ENCODE measurements around the gene FOXN4.

FOXN4 gene

GRCh38 chr12:109305547-109305946, 3.5 kb downstream of the FOXN4 start:
- no peak for DNase-seq (ENCODE audit: low spot score)

- no peak for DNase-seq (ENCODE audit: low spot score)
Observed at GRCh38 chr12:109304485-109304884, 4.6 kb downstream of the FOXN4 start.

GRCh38 chr12:109302770-109303169, 6.3 kb downstream of the FOXN4 start:
- DNase-seq (ENCODE audit: low spot score): no peak

- no peak for DNase-seq (ENCODE audit: low spot score)
Observed at GRCh38 chr12:109302358-109302757, 6.7 kb downstream of the FOXN4 start.

GRCh38 chr12:109301643-109302168, 7.4 kb downstream of the FOXN4 start:
- DNase-seq (ENCODE audit: low spot score): no peak

GRCh38 chr12:109299849-109300248, 9.2 kb downstream of the FOXN4 start:
- no peak for DNase-seq (ENCODE audit: low spot score)

GRCh38 chr12:109296431-109296830, 12.7 kb downstream of the FOXN4 start:
- DNase-seq (ENCODE audit: low spot score): no peak

- no peak for DNase-seq (ENCODE audit: low spot score)
Observed at GRCh38 chr12:109295764-109296425, 13.2 kb downstream of the FOXN4 start.

- DNase-seq (ENCODE audit: low spot score): no peak
Observed at GRCh38 chr12:109294286-109294796, 14.7 kb downstream of the FOXN4 start.

- no peak for DNase-seq (ENCODE audit: low spot score)
Observed at GRCh38 chr12:109293106-109293505, 16.0 kb downstream of the FOXN4 start.

- DNase-seq (ENCODE audit: low spot score): no peak
Observed at GRCh38 chr12:109292342-109292711, 16.8 kb downstream of the FOXN4 start.

GRCh38 chr12:109291521-109292341, 17.4 kb downstream of the FOXN4 start:
- DNase-seq (ENCODE audit: low spot score): no peak

GRCh38 chr12:109291117-109291516, 18.0 kb downstream of the FOXN4 start:
- DNase-seq (ENCODE audit: low spot score): no peak

- no peak for DNase-seq (ENCODE audit: low spot score)
Observed at GRCh38 chr12:109290061-109290460, 19.0 kb downstream of the FOXN4 start.

- DNase-seq (ENCODE audit: low spot score): no peak
Observed at GRCh38 chr12:109289551-109289950, 19.5 kb downstream of the FOXN4 start.

- no peak for DNase-seq (ENCODE audit: low spot score)
Observed at GRCh38 chr12:109289004-109289403, 20.1 kb downstream of the FOXN4 start.

- no peak for DNase-seq (ENCODE audit: low spot score)
Observed at GRCh38 chr12:109288571-109288970, 20.5 kb downstream of the FOXN4 start.

GRCh38 chr12:109287811-109288469, 21.1 kb downstream of the FOXN4 start:
- DNase-seq (ENCODE audit: low spot score): no peak

- no peak for DNase-seq (ENCODE audit: low spot score)
Observed at GRCh38 chr12:109287181-109287580, 21.9 kb downstream of the FOXN4 start.

- no peak for DNase-seq (ENCODE audit: low spot score)
Observed at GRCh38 chr12:109286652-109287051, 22.4 kb downstream of the FOXN4 start.

GRCh38 chr12:109286252-109286651, 22.8 kb downstream of the FOXN4 start:
- DNase-seq (ENCODE audit: low spot score): no peak

GRCh38 chr12:109284392-109284791, 24.7 kb downstream of the FOXN4 start:
- DNase-seq (ENCODE audit: low spot score): no peak

- no peak for DNase-seq (ENCODE audit: low spot score)
Observed at GRCh38 chr12:109281452-109281851, 27.6 kb downstream of the FOXN4 start.
